ENCODE results near the gene ADGRV1.

GRCh38 chr5:91154338-91154737 is 595.7 kb downstream of the ADGRV1 start:
- TF ChIP-seq POLR2AphosphoS5 (IDR thresholded peaks at IDR 0.05; ENCODE audit: insufficient read depth, low read depth, low read length) (no peak), EZH2 (IDR thresholded peaks at IDR 0.05; ENCODE audit: borderline replicate concordance, low read depth, low read length, severe bottlenecking) (no peak), POLR2A (IDR thresholded peaks at IDR 0.05; ENCODE audit: low read depth, low read length) (no peak), MAX (IDR thresholded peaks at IDR 0.05; ENCODE audit: insufficient read depth, insufficient read length) (no peak), FOS (IDR thresholded peaks at IDR 0.05; ENCODE audit: borderline replicate concordance, insufficient read depth, low read length) (no peak), GATA2 (IDR thresholded peaks at IDR 0.05; ENCODE audit: insufficient read depth, insufficient read length, low read depth, low read length) (no peak), JUN (IDR thresholded peaks at IDR 0.05; ENCODE audit: borderline replicate concordance, insufficient read depth, insufficient read length, low read depth) (no peak), MYC (IDR thresholded peaks at IDR 0.05; ENCODE audit: low read depth, low read length) (no peak)
- TF ChIP-seq, protein P1, sequence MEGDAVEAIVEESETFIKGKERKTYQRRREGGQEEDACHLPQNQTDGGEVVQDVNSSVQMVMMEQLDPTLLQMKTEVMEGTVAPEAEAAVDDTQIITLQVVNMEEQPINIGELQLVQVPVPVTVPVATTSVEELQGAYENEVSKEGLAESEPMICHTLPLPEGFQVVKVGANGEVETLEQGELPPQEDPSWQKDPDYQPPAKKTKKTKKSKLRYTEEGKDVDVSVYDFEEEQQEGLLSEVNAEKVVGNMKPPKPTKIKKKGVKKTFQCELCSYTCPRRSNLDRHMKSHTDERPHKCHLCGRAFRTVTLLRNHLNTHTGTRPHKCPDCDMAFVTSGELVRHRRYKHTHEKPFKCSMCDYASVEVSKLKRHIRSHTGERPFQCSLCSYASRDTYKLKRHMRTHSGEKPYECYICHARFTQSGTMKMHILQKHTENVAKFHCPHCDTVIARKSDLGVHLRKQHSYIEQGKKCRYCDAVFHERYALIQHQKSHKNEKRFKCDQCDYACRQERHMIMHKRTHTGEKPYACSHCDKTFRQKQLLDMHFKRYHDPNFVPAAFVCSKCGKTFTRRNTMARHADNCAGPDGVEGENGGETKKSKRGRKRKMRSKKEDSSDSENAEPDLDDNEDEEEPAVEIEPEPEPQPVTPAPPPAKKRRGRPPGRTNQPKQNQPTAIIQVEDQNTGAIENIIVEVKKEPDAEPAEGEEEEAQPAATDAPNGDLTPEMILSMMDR (IDR thresholded peaks at IDR 0.05; ENCODE audit: extremely low read depth in 1 of 2, insufficient read depth in 1 of 2, low read depth in 1 of 2, low read length in 2 of 2): no peak
